Measurements from ENCODE around the gene GRIN2D.
A peak's percentile ranks its signal among the peaks of the same experiment; 100 is the strongest.
"Not testable (repeated sequence)": the region's sequence is repeated elsewhere in the genome, so short reads cannot be mapped to it uniquely, and the experiment has no call there.

Gene GRIN2D

DNA sequence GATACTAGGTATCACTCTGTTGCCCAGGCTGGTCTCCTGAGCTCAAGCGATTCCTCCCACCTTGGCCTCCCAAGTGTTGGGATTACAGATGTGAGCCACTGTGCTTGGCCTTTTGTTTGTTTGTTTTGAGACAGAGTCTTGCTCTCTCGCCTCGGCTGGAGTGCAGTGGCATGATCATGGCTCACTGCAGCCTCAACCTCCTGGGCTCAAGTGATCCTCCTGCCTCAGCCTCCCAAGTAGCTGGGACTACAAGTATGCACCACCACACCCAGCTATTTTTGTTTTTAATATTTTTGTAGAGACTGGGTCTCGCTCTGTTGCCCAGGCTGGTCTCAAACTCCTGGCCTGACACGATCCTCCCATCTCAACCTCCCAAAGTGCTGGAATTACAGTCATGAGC lies 21.7 kb upstream of the GRIN2D start:
- not testable (repeated sequence) for DNase-seq

DNA sequence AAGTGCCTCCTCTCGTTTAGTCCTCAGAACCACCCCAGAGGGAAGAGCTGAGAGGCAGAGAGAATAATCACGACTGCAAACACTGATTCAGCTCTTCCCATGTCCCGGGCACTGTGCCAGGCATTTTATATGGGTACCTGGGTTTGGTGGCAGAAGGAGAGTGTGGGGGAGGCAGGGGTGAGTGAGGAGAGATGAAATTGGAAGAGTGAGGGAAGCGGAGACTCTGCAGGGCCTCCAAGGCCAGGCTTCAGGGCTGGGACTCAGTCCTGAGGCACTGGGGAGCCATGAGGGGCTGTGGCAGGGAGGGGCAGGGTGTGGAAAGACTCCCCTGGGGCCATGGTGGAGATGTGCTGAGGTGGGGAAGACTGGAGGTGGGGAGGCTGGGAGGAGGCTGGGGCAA lies 20.6 kb upstream of the GRIN2D start:
- DNase-seq = no peak

DNA sequence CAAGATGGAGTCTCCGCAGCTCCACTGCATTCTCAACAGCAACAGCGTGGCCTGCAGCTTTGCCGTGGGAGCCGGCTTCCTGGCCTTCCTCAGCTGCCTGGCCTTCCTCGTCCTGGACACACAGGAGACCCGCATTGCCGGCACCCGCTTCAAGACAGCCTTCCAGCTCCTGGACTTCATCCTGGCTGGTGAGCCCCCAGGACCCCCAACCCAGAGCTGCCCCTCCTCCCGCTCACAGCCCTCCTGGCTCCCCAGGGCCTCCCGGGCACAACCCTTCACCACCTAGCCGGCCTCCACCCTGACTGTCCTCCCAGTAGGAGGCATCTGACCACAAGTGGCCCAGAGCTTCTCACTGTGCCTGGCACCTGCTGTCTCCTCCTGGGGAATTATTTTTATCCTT lies 19.9 kb upstream of the GRIN2D start:
- DNase-seq = no peak

DNA sequence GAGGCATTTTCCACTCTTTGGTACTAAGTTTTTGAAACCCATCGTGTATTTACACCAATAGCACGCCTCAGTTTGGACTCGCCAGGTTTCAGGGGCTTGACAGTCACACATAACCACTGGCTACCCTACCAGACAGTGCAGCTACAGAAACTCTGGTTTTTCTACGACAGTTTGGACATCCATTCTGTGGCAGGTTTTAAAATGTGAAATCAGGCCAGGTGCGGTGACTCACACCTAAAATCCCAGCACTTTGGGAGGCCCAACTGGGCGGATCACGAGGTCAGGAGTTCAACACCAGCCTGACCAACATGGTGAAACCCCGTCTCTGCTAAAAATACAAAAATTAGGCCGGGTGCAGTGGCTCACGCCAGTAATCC lies 15.3 kb upstream of the GRIN2D start:
- no peak for DNase-seq

GRCh38 chr19:48379058-48379457 lies 14.4 kb upstream of the GRIN2D start:
- DNase-seq = no peak

GRCh38 chr19:48381178-48381950 lies 12.1 kb upstream of the GRIN2D start:
- DNase-seq = no peak

DNA sequence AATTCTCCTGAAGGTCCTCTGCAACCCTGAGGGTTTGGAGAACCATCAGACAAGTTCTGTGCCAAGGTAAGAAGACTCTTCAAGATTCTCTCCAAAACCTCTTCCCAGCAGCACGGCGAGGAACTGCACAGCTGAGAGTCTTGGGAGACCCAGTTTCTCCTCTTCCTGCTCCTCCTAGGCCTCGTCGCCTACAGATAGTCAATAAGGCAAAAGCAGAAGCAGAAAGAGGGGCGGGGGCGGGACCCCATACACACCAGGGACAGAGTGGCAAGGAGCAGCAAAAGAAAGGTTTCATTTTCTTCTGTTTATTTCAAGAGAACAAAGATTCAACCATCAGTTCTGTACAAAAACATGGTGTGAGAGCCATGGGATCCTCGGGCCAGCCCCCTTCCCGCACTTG lies 11.2 kb upstream of the GRIN2D start:
- DNase-seq = no peak

DNA sequence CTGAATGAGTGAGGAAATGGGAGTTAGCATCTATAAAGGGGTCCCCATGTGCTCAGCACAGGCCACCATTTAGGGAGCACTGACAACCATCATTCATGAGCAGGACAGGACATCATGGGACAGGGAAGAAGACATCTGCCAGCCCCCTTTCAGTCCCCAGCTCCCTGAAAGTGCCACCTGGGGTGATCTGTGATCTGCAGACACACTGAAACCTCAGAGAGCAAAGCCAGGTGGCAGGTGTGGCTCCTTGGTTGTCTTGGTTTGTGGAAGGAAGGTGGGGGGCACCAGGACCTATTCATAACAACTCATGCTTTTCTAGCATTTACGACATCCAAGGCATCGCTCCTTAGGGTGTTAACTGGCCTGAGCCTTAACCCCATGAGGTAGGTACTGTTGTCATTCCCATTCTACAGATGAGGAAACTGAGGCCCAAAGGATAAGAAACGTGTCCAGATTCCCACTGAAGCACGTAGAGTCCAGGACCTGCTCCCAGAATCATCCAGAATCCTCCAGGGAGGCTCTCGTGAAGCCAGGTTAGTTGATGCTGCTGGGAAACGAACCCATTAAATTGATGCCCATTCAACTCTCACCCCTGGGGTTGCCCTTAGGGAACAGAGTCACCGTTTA lies 7.9 kb upstream of the GRIN2D start:
- DNase-seq = no peak

DNA sequence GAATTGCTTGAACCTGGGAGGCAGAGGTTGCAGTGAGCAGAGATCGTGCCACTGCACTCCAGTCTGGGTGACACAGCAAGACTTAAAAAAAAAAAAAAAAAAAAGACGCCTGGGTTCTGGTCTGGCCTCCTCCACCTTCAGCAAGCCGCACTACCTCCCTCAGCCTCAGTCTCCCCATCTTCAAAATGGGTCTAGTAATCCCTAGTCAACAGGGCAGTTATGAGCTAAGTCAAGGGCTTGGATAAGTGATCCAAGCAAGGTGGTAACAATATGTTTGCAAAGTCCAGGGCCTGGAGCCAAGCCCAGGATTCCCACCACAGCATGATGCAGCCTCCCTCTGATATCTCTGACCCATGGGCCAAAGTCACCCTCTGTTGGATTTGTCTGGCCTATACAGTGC lies 6.5 kb upstream of the GRIN2D start:
- DNase-seq = no peak

GRCh38 chr19:48390188-48391099 lies 3.0 kb upstream of the GRIN2D start:
- peak; percentile 46 for DNase-seq

- peak; percentile 70 for DNase-seq
These were observed 2.1 kb upstream of the GRIN2D start, which contains the start of gene KDELR1 for GRCh38 chr19:48391100-48392005. TSS of gene KDELR1 (minus strand) at chr19:48391551. CDS start at chr19:48391358, 193 bp downstream.

DNA sequence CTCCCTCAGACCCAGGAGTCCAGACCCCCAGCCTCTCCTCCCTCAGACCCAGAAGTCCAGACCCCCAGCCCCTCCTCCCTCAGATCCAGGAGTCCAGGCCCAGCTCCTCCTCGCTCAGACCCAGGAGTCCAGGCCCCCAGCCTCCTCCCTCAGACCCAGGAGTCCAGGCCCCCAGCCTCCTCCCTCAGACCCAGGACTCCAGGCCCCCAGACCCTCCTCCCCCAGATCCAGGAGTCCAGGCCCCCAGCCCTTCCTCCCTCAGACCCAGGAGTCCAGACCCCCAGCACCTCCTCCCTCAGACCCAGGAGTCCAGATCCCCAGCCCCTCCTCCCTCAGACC lies 1.5 kb upstream of the GRIN2D start:
- not testable (repeated sequence) for DNase-seq

GRCh38 chr19:48392860-48393558 lies 459 bp upstream of the GRIN2D start:
- no peak for DNase-seq

- DNase-seq = no peak
These were observed 1.1 kb downstream of the GRIN2D start for GRCh38 chr19:48394331-48395169.

GRCh38 chr19:48395170-48395455 lies 1.6 kb downstream of the GRIN2D start:
- no peak for DNase-seq

GRCh38 chr19:48395499-48395898 lies 2.0 kb downstream of the GRIN2D start:
- DNase-seq = no peak

DNA sequence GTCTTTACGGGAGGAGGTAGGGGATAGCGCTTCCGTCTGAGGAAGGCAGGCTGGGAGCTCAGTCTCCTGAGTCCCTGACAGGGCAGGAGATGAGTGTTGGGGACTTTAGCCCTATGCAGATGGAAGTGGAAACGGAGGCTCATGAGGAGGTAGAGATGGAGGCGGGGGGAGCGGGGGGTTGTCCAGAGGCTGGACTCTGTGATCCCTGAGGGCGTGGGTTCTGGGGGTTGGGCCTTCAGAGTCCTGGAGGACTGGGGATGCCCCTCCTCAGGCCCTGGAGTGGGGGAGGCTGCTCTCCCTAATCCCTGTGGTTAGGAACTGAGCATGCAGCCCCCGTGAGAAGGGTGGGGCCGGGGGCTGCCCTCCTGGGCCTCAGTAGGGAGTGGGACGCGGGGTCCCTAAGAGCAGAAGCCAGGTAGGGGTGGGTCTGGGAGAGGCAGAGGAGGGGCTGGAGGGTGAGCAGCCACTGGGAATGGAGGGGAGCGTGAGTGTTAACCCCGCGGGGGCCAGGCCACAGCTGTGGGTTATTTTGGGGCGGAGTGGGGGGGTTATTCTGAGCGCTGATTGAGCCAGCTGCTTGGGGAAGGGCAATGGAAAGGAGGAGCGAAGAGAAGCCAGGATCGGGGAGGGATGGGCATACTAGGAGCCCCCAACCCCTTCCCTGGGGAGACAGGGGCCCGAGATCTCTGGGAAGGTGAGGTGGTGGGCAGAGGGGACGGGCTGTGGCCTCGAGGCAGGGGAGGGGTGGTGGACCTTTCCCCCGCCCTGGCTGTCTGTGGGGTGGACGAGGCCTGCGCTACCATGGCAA lies 2.8 kb downstream of the GRIN2D start:
- no peak for DNase-seq

DNA sequence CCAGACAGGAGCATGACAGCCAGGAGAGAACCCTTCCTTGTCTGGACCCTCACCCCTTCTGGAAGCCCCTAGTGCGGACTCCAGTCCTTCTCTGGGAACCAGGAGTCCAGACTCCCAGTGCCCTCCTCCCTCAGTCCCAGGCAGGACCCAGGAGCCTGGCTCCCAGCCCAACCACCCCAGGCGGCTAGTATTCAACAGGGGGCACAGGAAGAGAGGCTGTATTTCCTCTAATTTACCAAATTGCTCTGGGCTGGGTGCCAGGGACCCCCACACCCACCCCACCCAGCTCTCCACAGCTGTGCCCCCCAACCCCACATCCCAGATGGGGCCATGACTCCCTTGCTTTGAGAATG lies 3.3 kb downstream of the GRIN2D start:
- DNase-seq = no peak

- no peak for DNase-seq
These were observed 4.0 kb downstream of the GRIN2D start for GRCh38 chr19:48397263-48398101.

DNA sequence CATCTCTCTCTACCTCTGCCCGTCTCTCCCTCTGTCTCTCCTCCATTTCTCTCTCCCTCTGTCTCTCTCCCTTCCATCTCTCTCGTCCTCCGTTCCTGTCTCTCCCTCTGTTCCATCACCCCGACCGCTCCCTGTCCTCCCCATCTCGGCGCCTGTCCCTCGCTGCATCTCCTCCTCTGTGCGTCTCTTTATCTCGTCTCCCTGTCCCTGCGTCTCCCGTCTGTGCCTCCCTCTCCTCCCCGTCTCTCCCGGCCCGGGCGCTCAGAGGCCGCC lies 4.6 kb downstream of the GRIN2D start:
- no peak for DNase-seq
